AG09309 (cell line): ENCODE data around the gene NOP53.

Experiments used
- DNase-seq: peaks from one replicate; pipeline ENCODE4 v3.0.0-alpha.2; 2010; ENCODE audit warnings: low read depth
- H3K4me3 ChIP-seq: 2 replicates; pipeline ENCODE4 v1.5.1; 2011; ENCODE audit warnings: mild to moderate bottlenecking, low read depth, low read length, moderate library complexity; ENCODE audit not compliant: control insufficient read depth
- CTCF ChIP-seq: IDR thresholded peaks from 2 replicates; pipeline ENCODE4 v1.5.1; 2011; ENCODE audit warnings: mild to moderate bottlenecking, low read depth, low read length, inconsistent platforms; ENCODE audit not compliant: insufficient read depth, control insufficient read depth; ENCODE audit errors: missing control alignments

NOP53 gene

GRCh38 chr19:47701717-47702552, 43.4 kb upstream of the NOP53 start:
- no peak for DNase-seq
- TF ChIP-seq CTCF: no peak
- H3K4me3 ChIP-seq: no peak overlapping the region

GRCh38 chr19:47702671-47703070, 42.7 kb upstream of the NOP53 start:
- H3K4me3 ChIP-seq: no peak overlapping the region
- DNase-seq: no peak
- no peak for TF ChIP-seq CTCF

GRCh38 chr19:47703301-47703700, 42.0 kb upstream of the NOP53 start:
- no peak for DNase-seq
- no peak for TF ChIP-seq CTCF
- no peak overlapping the region for H3K4me3 ChIP-seq

GRCh38 chr19:47704024-47704423, 41.3 kb upstream of the NOP53 start:
- TF ChIP-seq CTCF: no peak
- H3K4me3 ChIP-seq: no peak overlapping the region
- no peak for DNase-seq

GRCh38 chr19:47704656-47705055, 40.7 kb upstream of the NOP53 start:
- H3K4me3 ChIP-seq: no peak overlapping the region
- TF ChIP-seq CTCF: no peak
- no peak for DNase-seq

- DNase-seq: no peak
- H3K4me3 ChIP-seq: no peak overlapping the region
- TF ChIP-seq CTCF: peak; percentile 88
Measured at GRCh38 chr19:47707135-47707925, 38.0 kb upstream of the NOP53 start.
